Measurements from ENCODE around the gene SLC8A1.

DNA sequence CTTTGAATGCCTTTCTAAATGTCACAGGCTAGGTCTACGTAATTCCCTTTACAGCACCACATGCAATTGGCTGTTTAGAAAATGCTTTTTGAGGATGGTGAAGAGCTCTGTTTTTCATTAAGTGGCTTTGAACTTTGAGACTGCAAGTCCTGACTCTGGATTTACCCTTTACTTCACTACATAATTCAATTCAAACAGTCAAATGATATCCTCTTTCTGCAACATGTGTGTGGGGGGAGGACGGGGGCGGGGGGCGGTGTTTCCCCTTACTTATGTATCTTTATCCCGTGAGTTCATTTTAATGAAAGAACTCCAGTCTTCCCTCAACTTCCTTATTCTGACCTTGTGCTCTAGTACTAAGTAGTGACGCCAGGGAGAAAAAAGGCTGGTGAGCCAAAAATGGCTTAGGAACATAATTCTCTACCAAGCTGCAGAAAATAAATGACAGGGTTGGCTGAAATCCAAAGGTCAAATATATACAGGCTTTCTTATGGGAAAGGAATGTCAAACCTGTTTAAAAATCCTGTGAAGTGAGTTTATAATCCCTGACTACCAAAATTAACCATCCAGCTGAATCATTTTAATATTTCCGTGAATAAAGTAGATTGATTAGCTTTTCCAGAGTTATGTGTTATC, 119.6 kb downstream of the SLC8A1 start:
- no peak for TF ChIP-seq POLR2A (IDR thresholded peaks at IDR 0.05)
- TF ChIP-seq, protein P1, sequence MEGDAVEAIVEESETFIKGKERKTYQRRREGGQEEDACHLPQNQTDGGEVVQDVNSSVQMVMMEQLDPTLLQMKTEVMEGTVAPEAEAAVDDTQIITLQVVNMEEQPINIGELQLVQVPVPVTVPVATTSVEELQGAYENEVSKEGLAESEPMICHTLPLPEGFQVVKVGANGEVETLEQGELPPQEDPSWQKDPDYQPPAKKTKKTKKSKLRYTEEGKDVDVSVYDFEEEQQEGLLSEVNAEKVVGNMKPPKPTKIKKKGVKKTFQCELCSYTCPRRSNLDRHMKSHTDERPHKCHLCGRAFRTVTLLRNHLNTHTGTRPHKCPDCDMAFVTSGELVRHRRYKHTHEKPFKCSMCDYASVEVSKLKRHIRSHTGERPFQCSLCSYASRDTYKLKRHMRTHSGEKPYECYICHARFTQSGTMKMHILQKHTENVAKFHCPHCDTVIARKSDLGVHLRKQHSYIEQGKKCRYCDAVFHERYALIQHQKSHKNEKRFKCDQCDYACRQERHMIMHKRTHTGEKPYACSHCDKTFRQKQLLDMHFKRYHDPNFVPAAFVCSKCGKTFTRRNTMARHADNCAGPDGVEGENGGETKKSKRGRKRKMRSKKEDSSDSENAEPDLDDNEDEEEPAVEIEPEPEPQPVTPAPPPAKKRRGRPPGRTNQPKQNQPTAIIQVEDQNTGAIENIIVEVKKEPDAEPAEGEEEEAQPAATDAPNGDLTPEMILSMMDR (IDR thresholded peaks at IDR 0.05), result no peak
